HepG2 (cell line): ENCODE data around the gene CHKA. TPM values are rescaled to one million over a fixed set of nuclear protein-coding genes. Genes with fewer than 3 reads are reported as not detected.

Experiments
- CCDC6 ChIP-seq: sonication (generic); formaldehyde crosslinking; IDR thresholded peaks from 2 replicates; pipeline ENCODE4 v1.8.1; 2022; ENCODE audit warnings: mild to moderate bottlenecking, missing genetic modification reagents, moderate library complexity
- JARID2 ChIP-seq: sonication (generic); formaldehyde crosslinking; IDR thresholded peaks from 2 replicates; pipeline ENCODE4 v1.8.1; 2023; ENCODE audit warnings: missing genetic modification reagents, inconsistent platforms; ENCODE audit not compliant: insufficient replicate concordance
- PAF1 ChIP-seq: IDR thresholded peaks from 2 replicates; pipeline ENCODE4 v1.6.1; 2016; ENCODE audit warnings: missing genetic modification reagents, missing compliant biosample characterization
- PPARG ChIP-seq: conservative IDR thresholded peaks from 2 replicates; pipeline ENCODE4 v1.6.1; 2016; ENCODE audit warnings: missing biosample characterization, missing genetic modification reagents
- SIN3B ChIP-seq: fragments of 150-350 bp; IDR thresholded peaks from 2 replicates; pipeline ENCODE4 v1.6.1; 2014; ENCODE audit warnings: low read length
- ZFYVE20 ChIP-seq: sonication (generic); formaldehyde crosslinking; IDR thresholded peaks from 2 replicates; pipeline ENCODE4 v1.8.0; 2023; ENCODE audit warnings: low read depth, mild to moderate bottlenecking, moderate library complexity, missing genetic modification reagents, borderline replicate concordance
- ZNF501 ChIP-seq: sonication (generic); formaldehyde crosslinking; IDR thresholded peaks from 2 replicates; pipeline ENCODE4 v1.5.1; 2020; ENCODE audit warnings: mild to moderate bottlenecking, moderate library complexity, missing genetic modification reagents
- ZNF589 ChIP-seq: sonication (generic); formaldehyde crosslinking; conservative IDR thresholded peaks from 2 replicates; pipeline ENCODE4 v1.8.0; 2022; ENCODE audit warnings: mild to moderate bottlenecking, moderate library complexity, missing genetic modification reagents
- ZNF605 ChIP-seq: sonication (generic); formaldehyde crosslinking; IDR thresholded peaks from 2 replicates; pipeline ENCODE4 v1.8.0; 2022; ENCODE audit warnings: mild to moderate bottlenecking, missing genetic modification reagents
- polyA plus RNA-seq, 8 experiments: library from polyadenylated mRNA; depleted of rRNA in 3 of 8; stranded (reverse) in 7 of 8; unstranded in 1 of 8; fragments of >200 nt; fragmentation: Illumina TruSeq in 4 of 8; extraction: Trizol in 4 of 8; gene quantifications; 2 replicates each; pipeline versions ENCODE4 v1.2.1 to v1.2.3, GENCODE V29; 2011 to 2016; ENCODE audit warnings: low read depth in 4 of 8, missing spikeins in 1 of 8, mixed read lengths in 1 of 8; ENCODE audit not compliant: insufficient read depth in 1 of 8
- total RNA-seq, 5 experiments: library from RNA; depleted of rRNA; stranded (reverse); fragments of >200 nt; fragmentation: Illumina TruSeq; extraction: Trizol; gene quantifications; 2 replicates each; pipeline ENCODE4 v1.2.3, GENCODE V29; 2016; ENCODE audit warnings: low read depth in 1 of 5
- TF ChIP-seq, protein P1 (sequence below): sonication (generic); formaldehyde crosslinking; IDR thresholded peaks from 2 replicates; pipeline ENCODE4 v1.4.0; 2020; ENCODE audit warnings: missing genetic modification reagents
- TF ChIP-seq, protein P2 (sequence below): IDR thresholded peaks from 2 replicates; pipeline ENCODE4 v1.6.1; 2016; ENCODE audit warnings: low read depth, missing genetic modification reagents, missing compliant biosample characterization
- TF ChIP-seq, protein P3 (sequence below): sonication (generic); formaldehyde crosslinking; IDR thresholded peaks from 2 replicates; pipeline ENCODE4 v1.4.0; 2020; ENCODE audit warnings: mild to moderate bottlenecking, low read depth, missing genetic modification reagents
- TF ChIP-seq, protein P4 (sequence below): IDR thresholded peaks from 2 replicates; pipeline ENCODE4 v1.6.1; 2016; ENCODE audit warnings: missing compliant biosample characterization, missing genetic modification reagents, borderline replicate concordance

The CHKA gene
- total and polyA plus RNA-seq, 2 of the 13 experiments (the other 11 are each of a cell fraction or from before 2014, with no cell fraction given) = 71.6 to 92.7 TPM

DNA sequence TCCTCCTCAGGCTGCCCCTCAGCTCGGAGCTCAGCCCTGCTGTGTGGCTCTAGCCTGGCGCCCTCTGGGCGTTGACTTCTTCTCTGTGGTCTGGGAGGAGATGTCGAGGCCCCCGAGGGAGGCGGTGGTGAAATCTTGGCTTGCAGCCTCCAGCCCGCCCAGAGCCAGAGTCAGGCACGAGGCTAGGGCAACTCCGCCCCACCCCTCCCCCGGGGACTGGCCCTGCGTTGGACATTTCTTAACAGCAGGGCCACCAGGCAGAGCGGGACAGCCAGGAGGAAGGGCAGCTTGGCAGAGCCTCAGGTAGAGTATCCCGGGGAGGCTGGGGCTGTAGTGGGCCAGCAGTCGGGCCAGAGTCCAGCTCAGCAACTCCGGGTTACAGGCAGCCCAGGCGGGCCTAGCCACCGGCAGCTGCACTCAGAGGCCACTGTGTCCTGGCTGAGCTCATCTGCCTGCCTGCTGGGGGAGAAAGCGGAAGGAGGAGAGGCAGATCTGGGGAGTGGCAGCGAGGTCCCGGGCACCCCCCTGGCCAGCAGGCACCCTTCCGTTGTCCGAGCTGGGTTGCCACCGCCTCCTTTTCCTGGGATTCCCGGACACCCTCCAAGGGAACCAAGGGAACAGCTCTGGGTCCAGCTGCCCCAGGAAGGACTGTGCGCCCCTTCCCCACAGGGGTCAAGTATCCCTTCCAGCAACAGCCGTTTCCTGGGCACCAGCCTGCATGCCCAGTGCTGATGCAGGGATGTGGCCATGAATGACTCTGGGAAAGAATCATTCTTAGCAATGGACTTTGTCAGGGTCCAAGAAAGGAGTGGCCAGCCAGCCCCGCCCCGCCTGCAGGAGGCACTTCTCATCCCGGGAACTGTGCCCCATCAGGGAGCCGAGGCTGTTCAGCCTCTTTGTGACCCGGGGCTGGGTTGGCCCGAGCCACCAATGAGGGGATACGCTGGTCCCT, 110.8 kb downstream of the CHKA start, which contains the start of gene ALDH3B1 (continued):
- TF ChIP-seq, protein P1, sequence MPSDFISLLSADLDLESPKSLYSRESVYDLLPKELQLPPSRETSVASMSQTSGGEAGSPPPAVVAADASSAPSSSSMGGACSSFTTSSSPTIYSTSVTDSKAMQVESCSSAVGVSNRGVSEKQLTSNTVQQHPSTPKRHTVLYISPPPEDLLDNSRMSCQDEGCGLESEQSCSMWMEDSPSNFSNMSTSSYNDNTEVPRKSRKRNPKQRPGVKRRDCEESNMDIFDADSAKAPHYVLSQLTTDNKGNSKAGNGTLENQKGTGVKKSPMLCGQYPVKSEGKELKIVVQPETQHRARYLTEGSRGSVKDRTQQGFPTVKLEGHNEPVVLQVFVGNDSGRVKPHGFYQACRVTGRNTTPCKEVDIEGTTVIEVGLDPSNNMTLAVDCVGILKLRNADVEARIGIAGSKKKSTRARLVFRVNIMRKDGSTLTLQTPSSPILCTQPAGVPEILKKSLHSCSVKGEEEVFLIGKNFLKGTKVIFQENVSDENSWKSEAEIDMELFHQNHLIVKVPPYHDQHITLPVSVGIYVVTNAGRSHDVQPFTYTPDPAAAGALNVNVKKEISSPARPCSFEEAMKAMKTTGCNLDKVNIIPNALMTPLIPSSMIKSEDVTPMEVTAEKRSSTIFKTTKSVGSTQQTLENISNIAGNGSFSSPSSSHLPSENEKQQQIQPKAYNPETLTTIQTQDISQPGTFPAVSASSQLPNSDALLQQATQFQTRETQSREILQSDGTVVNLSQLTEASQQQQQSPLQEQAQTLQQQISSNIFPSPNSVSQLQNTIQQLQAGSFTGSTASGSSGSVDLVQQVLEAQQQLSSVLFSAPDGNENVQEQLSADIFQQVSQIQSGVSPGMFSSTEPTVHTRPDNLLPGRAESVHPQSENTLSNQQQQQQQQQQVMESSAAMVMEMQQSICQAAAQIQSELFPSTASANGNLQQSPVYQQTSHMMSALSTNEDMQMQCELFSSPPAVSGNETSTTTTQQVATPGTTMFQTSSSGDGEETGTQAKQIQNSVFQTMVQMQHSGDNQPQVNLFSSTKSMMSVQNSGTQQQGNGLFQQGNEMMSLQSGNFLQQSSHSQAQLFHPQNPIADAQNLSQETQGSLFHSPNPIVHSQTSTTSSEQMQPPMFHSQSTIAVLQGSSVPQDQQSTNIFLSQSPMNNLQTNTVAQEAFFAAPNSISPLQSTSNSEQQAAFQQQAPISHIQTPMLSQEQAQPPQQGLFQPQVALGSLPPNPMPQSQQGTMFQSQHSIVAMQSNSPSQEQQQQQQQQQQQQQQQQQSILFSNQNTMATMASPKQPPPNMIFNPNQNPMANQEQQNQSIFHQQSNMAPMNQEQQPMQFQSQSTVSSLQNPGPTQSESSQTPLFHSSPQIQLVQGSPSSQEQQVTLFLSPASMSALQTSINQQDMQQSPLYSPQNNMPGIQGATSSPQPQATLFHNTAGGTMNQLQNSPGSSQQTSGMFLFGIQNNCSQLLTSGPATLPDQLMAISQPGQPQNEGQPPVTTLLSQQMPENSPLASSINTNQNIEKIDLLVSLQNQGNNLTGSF (CRISPR knock-in tag) = peak; percentile 40; the same call in 1 of the 2 replicates
- TF ChIP-seq JARID2 (CRISPR knock-in tag) (no peak), ZFYVE20 (CRISPR knock-in tag) (no peak), ZNF605 (peak; percentile 60; the same call in 1 of the 2 replicates), ZNF501 (peak; percentile 69), SIN3B (no peak), CCDC6 (CRISPR knock-in tag) (peak; percentile 73; the same call in 1 of the 2 replicates), ZNF589 (no peak), PAF1 (CRISPR knock-in tag) (no peak), PPARG (CRISPR knock-in tag) (no peak)
- TF ChIP-seq, protein P2, sequence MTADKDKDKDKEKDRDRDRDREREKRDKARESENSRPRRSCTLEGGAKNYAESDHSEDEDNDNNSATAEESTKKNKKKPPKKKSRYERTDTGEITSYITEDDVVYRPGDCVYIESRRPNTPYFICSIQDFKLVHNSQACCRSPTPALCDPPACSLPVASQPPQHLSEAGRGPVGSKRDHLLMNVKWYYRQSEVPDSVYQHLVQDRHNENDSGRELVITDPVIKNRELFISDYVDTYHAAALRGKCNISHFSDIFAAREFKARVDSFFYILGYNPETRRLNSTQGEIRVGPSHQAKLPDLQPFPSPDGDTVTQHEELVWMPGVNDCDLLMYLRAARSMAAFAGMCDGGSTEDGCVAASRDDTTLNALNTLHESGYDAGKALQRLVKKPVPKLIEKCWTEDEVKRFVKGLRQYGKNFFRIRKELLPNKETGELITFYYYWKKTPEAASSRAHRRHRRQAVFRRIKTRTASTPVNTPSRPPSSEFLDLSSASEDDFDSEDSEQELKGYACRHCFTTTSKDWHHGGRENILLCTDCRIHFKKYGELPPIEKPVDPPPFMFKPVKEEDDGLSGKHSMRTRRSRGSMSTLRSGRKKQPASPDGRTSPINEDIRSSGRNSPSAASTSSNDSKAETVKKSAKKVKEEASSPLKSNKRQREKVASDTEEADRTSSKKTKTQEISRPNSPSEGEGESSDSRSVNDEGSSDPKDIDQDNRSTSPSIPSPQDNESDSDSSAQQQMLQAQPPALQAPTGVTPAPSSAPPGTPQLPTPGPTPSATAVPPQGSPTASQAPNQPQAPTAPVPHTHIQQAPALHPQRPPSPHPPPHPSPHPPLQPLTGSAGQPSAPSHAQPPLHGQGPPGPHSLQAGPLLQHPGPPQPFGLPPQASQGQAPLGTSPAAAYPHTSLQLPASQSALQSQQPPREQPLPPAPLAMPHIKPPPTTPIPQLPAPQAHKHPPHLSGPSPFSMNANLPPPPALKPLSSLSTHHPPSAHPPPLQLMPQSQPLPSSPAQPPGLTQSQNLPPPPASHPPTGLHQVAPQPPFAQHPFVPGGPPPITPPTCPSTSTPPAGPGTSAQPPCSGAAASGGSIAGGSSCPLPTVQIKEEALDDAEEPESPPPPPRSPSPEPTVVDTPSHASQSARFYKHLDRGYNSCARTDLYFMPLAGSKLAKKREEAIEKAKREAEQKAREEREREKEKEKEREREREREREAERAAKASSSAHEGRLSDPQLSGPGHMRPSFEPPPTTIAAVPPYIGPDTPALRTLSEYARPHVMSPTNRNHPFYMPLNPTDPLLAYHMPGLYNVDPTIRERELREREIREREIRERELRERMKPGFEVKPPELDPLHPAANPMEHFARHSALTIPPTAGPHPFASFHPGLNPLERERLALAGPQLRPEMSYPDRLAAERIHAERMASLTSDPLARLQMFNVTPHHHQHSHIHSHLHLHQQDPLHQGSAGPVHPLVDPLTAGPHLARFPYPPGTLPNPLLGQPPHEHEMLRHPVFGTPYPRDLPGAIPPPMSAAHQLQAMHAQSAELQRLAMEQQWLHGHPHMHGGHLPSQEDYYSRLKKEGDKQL (CRISPR knock-in tag) = no peak
- TF ChIP-seq, protein P3, sequence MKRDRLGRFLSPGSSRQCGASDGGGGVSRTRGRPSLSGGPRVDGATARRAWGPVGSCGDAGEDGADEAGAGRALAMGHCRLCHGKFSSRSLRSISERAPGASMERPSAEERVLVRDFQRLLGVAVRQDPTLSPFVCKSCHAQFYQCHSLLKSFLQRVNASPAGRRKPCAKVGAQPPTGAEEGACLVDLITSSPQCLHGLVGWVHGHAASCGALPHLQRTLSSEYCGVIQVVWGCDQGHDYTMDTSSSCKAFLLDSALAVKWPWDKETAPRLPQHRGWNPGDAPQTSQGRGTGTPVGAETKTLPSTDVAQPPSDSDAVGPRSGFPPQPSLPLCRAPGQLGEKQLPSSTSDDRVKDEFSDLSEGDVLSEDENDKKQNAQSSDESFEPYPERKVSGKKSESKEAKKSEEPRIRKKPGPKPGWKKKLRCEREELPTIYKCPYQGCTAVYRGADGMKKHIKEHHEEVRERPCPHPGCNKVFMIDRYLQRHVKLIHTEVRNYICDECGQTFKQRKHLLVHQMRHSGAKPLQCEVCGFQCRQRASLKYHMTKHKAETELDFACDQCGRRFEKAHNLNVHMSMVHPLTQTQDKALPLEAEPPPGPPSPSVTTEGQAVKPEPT (CRISPR knock-in tag) = 0 out of 2 replicates have a peak, but pooled peaks have one; percentile 11
- TF ChIP-seq, protein P4, sequence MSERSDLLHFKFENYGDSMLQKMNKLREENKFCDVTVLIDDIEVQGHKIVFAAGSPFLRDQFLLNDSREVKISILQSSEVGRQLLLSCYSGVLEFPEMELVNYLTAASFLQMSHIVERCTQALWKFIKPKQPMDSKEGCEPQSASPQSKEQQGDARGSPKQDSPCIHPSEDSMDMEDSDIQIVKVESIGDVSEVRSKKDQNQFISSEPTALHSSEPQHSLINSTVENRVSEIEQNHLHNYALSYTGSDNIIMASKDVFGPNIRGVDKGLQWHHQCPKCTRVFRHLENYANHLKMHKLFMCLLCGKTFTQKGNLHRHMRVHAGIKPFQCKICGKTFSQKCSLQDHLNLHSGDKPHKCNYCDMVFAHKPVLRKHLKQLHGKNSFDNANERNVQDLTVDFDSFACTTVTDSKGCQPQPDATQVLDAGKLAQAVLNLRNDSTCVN (CRISPR knock-in tag) = no peak; the same call in 1 of the 2 replicates
